Activated naive CD4-positive, alpha-beta T cell treated with anti-CD3 and anti-CD28 coated beads for 36 hours (primary cell): ENCODE results near the gene RPS19BP1. TPM values are rescaled to one million over a fixed set of nuclear protein-coding genes. Genes with fewer than 3 reads are reported as not detected.

Experiments used
- CTCF ChIA-PET: fragments of 350-600 bp; sonication (Branson Sonifier 250); formaldehyde crosslinking; loops from one replicate; lab custom pipeline; 2021; ENCODE audit warnings: antibody characterized with exemption; lab: Charles Lee
- DNase-seq: peaks from one replicate; pipeline ENCODE4 v3.0.0-alpha.2; 2020
- H3K27ac Mint-ChIP-seq: one replicate; pipeline ENCODE4 v1.8.0; 2021; ENCODE audit warnings: mild to moderate bottlenecking, mixed read lengths
- H3K27me3 Mint-ChIP-seq: one replicate; pipeline ENCODE4 v1.8.0; 2021; ENCODE audit warnings: low read depth, mixed read lengths
- H3K36me3 Mint-ChIP-seq: one replicate; pipeline ENCODE4 v1.8.0; 2021; ENCODE audit warnings: low read depth, mixed read lengths
- H3K4me1 Mint-ChIP-seq: one replicate; pipeline ENCODE4 v1.8.0; 2021; ENCODE audit warnings: low read depth, mixed read lengths
- H3K4me3 Mint-ChIP-seq: one replicate; pipeline ENCODE4 v1.8.0; 2021; ENCODE audit warnings: mild to moderate bottlenecking, moderate library complexity, mixed read lengths
- H3K9me3 Mint-ChIP-seq: one replicate; pipeline ENCODE4 v1.8.0; 2021; ENCODE audit warnings: mixed read lengths
- intact Hi-C: fragments of 100-400 bp; cut with micrococcal nuclease; formaldehyde crosslinking; loops from one replicate; pipeline ENCODE4 v1.15.1; 2023
- total RNA-seq, 2 experiments: library from RNA; stranded (reverse); gene quantifications; one replicate each; pipeline ENCODE4 v1.2.3, GENCODE V29; 2021

The RPS19BP1 gene
- total RNA-seq, 2 experiments from 2014 or later = 52.0 to 56.2 TPM

DNA sequence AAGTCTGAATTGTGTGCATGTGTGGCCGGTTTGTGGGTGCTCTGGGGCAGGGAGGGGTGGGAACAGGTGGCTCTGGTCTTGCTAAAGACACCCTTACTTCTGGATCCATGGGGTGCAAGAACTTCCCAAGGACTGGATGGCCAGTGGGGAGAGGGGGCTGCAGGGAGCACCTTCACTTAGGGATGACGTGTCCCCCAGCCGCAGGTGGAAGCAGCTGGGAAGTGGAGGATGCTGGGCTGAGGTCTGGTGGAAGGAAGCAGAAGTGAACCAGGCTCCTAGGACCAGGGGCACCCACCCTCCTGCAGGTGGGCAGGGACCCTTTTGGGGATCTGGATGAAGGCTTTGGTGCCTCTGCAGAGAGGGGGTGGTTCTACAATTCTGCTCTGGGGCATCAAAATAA is 40.4 kb downstream of the RPS19BP1 start:
- DNase-seq = no peak
- Mint-ChIP-seq H3K9me3 (no peaks in the 10 kb centered on the region), H3K4me1 (peaks cover 8% of the 10 kb centered on the region), H3K27me3 (no peaks in the 10 kb centered on the region), H3K36me3 (no peaks in the 10 kb centered on the region), H3K27ac (no peak overlapping the region), H3K4me3 (no peak overlapping the region)
- intact Hi-C loops = loop anchor here (5.0 kb wide), 1 partner anchor 80 kb away; no protein-coding TSS in a partner anchor
- CTCF ChIA-PET = interaction anchor here (0.7 to 10.8 kb wide), 5 partner anchors 8 to 216 kb away, joined by 3 to 208 read pairs (median 5); partner anchors contain the start of gene RPS19BP1

DNA sequence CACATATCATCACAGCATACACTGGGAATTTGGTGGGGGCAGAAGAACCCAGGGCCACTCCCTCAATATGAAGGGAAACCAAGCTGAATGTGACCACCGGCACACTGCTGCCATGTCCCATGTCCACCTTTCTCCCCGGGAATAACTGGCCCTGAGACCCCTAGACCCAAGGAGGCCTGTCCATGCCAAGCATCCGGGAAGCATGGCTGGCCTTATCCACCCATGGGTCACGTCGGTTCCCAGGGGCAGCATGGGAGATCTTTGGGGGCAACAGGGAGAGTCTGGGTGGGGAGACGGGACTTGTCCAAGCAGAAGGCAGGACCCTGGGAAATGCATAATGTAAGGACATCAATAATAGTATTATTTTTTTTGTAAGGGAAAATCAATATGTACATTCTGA is 40.9 kb downstream of the RPS19BP1 start:
- Mint-ChIP-seq H3K27me3 (no peaks in the 10 kb centered on the region), H3K4me3 (no peak overlapping the region), H3K27ac (no peak overlapping the region), H3K9me3 (no peaks in the 10 kb centered on the region), H3K36me3 (no peaks in the 10 kb centered on the region), H3K4me1 (peaks cover 8% of the 10 kb centered on the region)
- no peak for DNase-seq
- intact Hi-C loops = loop anchor here (5.0 kb wide), 1 partner anchor 79 kb away; no protein-coding TSS in a partner anchor
- CTCF ChIA-PET = interaction anchor here (1.1 to 10.8 kb wide), 3 partner anchors 36 to 216 kb away, joined by 3 to 208 read pairs (median 5); partner anchors contain the start of genes RPS19BP1 and TAB1

DNA sequence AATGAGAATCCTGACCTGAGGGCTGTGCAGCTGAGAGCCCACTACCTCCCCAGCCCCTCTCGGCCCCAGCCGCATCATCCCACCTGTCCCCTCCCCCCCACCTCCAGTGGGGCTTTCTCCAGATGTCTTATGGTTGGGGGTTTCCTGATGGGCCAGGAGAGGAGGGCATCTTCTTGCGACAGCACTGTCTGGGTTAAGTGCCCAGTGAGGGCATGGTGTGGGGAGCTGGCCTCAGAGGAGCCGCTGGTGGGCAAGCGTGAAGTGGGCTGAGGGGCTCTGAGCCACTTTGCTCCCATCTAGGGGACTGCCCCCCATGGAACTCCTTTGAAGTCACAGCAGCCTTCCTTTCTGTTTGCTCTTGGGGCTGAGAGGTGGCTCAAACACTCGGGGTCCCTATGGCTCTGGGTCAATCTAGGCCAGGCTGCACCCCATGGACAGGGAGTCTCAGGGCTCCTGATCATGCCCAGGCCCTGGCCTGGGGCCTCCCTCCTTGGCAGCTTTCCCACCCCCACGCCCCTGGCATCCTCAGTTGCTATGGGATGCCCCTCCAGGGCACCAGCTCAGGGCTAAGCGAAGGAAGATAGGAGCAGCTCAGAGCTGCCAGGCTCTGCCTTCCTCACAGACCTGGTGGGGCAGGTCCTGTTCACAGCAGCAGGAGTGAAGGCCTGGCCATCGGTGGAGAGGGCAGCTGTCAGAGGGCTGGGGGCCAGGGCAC is 41.4 kb downstream of the RPS19BP1 start:
- no peaks in the 10 kb centered on the region for H3K27me3 Mint-ChIP-seq
- H3K36me3 Mint-ChIP-seq = no peaks in the 10 kb centered on the region
- H3K9me3 Mint-ChIP-seq = no peaks in the 10 kb centered on the region
- H3K27ac Mint-ChIP-seq = no peak overlapping the region
- intact Hi-C loops = loop anchor here (5.0 kb wide), 1 partner anchor 79 kb away; no protein-coding TSS in a partner anchor
- peaks cover 5% of the 10 kb centered on the region for H3K4me1 Mint-ChIP-seq
- CTCF ChIA-PET = interaction anchor here (0.9 to 10.8 kb wide), 5 partner anchors 36 to 217 kb away, joined by 3 to 208 read pairs (median 5); partner anchors contain the start of genes RPS19BP1 and TAB1
- no peak overlapping the region for H3K4me3 Mint-ChIP-seq
- DNase-seq = no peak

DNA sequence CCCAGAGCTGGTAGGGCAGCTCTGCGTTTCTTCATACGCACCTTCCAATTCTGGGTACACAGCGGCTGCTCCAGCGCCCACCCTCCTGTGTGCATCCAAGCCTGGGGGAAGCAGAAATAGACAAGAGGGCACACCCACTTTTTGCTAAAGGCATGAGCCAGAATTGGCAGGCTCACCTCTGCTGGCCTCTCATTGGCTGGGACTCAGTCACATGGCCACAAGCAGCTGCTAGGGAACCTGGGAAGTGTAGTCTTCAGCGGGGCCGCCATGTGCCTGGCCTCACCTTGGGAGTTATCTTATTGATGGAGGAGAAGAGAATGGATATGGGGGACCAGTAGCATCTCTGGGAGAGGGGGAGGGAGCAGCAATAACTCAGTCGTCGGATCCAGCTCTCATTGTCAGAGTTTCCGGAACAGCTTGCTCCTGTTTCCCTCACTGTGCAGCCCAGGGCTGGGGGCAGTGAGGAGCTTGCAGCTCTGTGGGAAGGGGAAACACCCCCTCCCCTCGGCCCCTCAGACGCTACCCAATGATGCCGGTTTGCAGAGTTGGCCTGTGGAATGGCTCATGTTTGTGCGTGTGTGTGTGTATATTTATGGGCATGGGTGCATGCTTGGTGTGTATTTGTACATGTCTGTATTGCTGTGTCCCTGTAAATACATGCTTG is 42.3 kb downstream of the RPS19BP1 start:
- CTCF ChIA-PET = interaction anchor here (0.9 to 10.8 kb wide), 5 partner anchors 27 to 90 kb away, joined by 3 to 208 read pairs (median 5); partner anchors contain the start of genes RPS19BP1 and TAB1
- Mint-ChIP-seq H3K4me1 (peaks cover 5% of the 10 kb centered on the region), H3K9me3 (no peaks in the 10 kb centered on the region), H3K27ac (no peak overlapping the region), H3K27me3 (no peaks in the 10 kb centered on the region), H3K4me3 (no peak overlapping the region), H3K36me3 (no peaks in the 10 kb centered on the region)
- peak; percentile 85 for DNase-seq
- intact Hi-C loops = loop anchor here (5.0 kb wide), 1 partner anchor 78 kb away; no protein-coding TSS in a partner anchor

DNA sequence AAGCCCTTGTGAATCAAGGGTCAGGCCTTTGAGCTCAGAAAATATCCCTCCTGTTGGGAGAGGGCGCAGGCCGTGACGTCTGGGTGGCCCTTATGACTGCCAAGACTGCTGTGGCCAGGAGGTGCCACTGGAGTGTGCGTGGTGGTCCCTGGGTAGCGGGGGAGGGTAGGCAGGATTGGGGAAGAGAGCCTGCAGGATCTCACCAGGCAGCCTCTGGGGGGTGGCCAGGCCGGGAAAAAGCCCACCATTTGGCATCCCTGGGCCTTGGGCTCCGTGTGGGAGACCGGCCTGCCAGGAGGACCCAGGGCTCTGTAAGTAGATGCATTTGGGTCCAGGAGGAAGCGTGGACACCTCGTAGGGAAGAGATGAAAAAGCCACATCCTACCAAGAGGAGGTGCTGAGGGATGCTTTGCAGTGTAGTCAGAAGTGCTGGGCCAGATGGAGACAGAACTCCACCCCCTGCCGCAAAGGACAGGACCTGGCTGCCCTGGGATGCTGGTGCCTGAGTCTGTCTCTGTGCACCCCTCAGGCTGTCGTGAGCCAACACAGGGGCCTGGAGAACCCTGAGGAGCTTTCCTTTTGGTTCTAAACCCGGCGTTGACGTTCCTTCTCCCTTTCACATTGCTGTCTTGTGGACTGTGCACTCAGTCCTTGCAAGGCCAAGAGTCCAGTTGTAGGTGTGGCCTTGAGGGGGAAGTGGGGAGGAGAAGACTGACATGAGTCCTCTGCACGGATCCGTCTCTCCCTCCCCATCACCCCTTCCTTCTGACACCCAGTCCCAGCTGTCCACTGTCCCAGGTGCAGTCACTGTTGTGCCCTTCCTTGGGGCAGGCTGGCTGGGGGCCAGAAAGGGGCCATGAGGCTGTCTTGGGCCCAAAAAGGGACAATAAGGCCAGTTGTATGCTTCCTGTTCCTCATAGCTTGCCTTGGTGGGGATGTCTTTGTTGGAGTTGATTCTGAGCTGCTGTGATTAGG is 43.2 kb downstream of the RPS19BP1 start:
- no peak overlapping the region for H3K27ac Mint-ChIP-seq
- peaks cover 5% of the 10 kb centered on the region for H3K4me1 Mint-ChIP-seq
- intact Hi-C loops = loop anchor here (5.0 kb wide), 1 partner anchor 77 kb away; no protein-coding TSS in a partner anchor
- H3K9me3 Mint-ChIP-seq = no peaks in the 10 kb centered on the region
- no peak for DNase-seq
- CTCF ChIA-PET = interaction anchor here (0.9 to 10.8 kb wide), 3 partner anchors 28 to 45 kb away, joined by 3 to 208 read pairs (median 5); partner anchors contain the start of gene RPS19BP1
- no peaks in the 10 kb centered on the region for H3K36me3 Mint-ChIP-seq
- H3K4me3 Mint-ChIP-seq = no peak overlapping the region
- H3K27me3 Mint-ChIP-seq = no peaks in the 10 kb centered on the region

DNA sequence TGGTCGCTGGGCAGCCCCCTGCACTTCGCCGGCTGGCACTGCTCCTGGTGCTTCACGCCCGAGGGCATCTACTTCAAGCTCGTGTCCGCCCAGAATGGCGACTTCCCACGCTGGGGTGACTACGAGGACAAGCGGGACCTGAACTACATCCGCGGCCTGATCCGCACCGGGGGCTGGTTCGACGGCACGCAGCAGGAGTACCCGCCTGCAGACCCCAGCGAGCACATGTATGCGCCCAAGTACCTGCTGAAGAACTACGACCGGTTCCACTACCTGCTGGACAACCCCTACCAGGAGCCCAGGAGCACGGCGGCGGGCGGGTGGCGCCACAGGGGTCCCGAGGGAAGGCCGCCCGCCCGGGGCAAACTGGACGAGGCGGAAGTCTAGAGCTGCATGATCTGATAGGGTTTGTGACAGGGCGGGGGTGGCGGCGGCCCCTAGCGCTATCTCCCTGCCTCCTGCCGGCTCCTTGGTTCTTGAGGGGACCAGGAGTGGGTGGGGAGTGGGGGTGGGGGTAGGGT is 43.9 kb downstream of the RPS19BP1 start:
- CTCF ChIA-PET = no interaction called here

DNA sequence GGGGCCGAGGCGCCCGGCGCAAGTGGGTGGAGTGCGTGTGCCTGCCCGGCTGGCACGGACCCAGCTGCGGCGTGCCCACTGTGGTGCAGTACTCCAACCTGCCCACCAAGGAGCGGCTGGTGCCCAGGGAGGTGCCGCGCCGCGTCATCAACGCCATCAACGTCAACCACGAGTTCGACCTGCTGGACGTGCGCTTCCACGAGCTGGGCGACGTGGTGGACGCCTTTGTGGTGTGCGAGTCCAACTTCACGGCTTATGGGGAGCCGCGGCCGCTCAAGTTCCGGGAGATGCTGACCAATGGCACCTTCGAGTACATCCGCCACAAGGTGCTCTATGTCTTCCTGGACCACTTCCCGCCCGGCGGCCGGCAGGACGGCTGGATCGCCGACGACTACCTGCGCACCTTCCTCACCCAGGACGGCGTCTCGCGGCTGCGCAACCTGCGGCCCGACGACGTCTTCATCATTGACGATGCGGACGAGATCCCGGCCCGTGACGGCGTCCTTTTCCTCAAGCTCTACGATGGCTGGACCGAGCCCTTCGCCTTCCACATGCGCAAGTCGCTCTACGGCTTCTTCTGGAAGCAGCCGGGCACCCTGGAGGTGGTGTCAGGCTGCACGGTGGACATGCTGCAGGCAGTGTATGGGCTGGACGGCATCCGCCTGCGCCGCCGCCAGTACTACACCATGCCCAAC is 44.6 kb downstream of the RPS19BP1 start:
- CTCF ChIA-PET = no interaction called here
- H3K27ac Mint-ChIP-seq = no peak overlapping the region
- intact Hi-C loops = no loop called here
- H3K27me3 Mint-ChIP-seq = no peaks in the 10 kb centered on the region
- no peaks in the 10 kb centered on the region for H3K36me3 Mint-ChIP-seq
- DNase-seq = no peak
- no peaks in the 10 kb centered on the region for H3K9me3 Mint-ChIP-seq
- H3K4me1 Mint-ChIP-seq = peaks cover 5% of the 10 kb centered on the region
- no peak overlapping the region for H3K4me3 Mint-ChIP-seq

More for the DNA sequence above, 43.9 kb downstream of the RPS19BP1 start:
- Mint-ChIP-seq H3K27ac (no peak overlapping the region), H3K4me3 (no peak overlapping the region), H3K36me3 (no peaks in the 10 kb centered on the region), H3K9me3 (no peaks in the 10 kb centered on the region), H3K27me3 (no peaks in the 10 kb centered on the region), H3K4me1 (peaks cover 5% of the 10 kb centered on the region)
- no peak for DNase-seq
- intact Hi-C loops = no loop called here

DNA sequence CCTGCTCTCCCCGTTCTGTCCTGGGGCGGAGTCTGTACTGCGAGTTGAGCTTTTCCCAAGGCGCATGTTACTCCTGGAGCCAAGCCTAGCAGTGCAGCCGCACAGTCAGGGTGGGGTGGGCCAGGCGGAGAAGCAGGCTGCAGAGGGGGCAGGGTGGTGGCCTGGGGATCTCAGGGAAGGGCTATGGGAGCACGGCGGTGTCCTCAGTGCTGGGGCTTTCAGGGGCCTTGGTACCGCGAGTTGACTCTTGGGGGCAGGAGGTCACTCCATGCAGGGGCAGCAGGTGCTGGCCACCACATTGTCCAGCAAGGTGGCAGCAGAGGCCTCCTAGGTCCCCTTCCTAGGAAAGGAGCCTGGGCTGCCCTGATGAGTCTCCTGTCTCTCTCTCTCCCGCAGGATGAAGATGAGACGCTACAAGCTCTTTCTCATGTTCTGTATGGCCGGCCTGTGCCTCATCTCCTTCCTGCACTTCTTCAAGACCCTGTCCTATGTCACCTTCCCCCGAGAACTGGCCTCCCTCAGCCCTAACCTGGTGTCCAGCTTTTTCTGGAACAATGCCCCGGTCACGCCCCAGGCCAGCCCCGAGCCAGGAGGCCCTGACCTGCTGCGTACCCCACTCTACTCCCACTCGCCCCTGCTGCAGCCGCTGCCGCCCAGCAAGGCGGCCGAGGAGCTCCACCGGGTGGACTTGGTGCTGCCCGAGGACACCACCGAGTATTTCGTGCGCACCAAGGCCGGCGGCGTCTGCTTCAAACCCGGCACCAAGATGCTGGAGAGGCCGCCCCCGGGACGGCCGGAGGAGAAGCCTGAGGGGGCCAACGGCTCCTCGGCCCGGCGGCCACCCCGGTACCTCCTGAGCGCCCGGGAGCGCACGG is 45.4 kb downstream of the RPS19BP1 start:
- no peak overlapping the region for H3K4me3 Mint-ChIP-seq
- H3K36me3 Mint-ChIP-seq = no peaks in the 10 kb centered on the region
- H3K9me3 Mint-ChIP-seq = no peaks in the 10 kb centered on the region
- no peak for DNase-seq
- no peaks in the 10 kb centered on the region for H3K27me3 Mint-ChIP-seq
- intact Hi-C loops = no loop called here
- CTCF ChIA-PET = no interaction called here
- peaks cover 5% of the 10 kb centered on the region for H3K4me1 Mint-ChIP-seq
- H3K27ac Mint-ChIP-seq = no peak overlapping the region

DNA sequence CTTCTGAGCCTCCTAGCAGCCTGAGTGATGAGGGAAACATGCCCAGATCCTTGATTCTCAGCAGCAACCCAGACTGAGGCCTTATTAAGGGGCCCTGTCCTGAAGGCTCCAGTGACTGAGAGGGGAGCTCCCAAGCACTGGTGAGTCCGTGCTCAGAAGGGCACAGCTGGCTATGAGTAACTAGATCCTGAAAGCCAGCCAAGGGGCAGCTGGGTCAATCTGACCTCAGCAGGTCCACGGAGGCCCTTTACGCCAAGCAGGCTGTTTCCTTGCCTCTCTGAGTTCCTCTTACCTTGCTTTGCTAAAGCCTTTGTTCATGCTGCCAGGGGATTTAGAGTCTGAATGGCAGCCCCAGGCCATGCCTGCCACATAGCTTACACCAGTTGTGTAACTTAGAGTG is 49.8 kb downstream of the RPS19BP1 start:
- CTCF ChIA-PET = interaction anchor here (2.2 kb wide), 1 partner anchor 14 kb away, joined by 10 read pairs; no protein-coding TSS in a partner anchor
- DNase-seq = no peak
- Mint-ChIP-seq H3K4me1 (no peaks in the 10 kb centered on the region), H3K27me3 (no peaks in the 10 kb centered on the region), H3K4me3 (no peak overlapping the region), H3K36me3 (no peaks in the 10 kb centered on the region), H3K27ac (no peak overlapping the region), H3K9me3 (no peaks in the 10 kb centered on the region)
- intact Hi-C loops = no loop called here

DNA sequence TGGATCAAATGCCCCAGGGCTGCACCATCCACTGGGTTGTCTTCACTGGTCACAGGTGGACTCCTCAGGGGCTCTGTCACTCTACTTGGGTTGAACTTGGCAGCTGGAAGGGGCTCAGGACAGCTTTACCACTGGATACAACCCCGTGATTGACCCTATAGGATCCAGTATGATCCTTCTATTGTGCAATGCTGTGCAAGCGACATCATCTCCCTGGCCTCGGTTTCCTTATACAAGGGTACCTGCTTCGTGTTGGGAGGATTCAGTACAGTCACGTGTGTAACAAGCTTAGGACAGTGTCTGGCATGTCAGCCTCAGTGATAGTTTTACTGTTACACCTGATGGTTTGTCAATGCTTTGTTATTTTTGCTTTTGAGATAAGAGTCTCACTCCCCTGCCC is 51.0 kb downstream of the RPS19BP1 start:
- no peaks in the 10 kb centered on the region for H3K27me3 Mint-ChIP-seq
- H3K36me3 Mint-ChIP-seq = no peaks in the 10 kb centered on the region
- H3K9me3 Mint-ChIP-seq = no peaks in the 10 kb centered on the region
- no peak for DNase-seq
- no peaks in the 10 kb centered on the region for H3K4me1 Mint-ChIP-seq
- H3K4me3 Mint-ChIP-seq = no peak overlapping the region
- CTCF ChIA-PET = interaction anchor here (2.2 kb wide), 1 partner anchor 15 kb away, joined by 10 read pairs; no protein-coding TSS in a partner anchor
- no peak overlapping the region for H3K27ac Mint-ChIP-seq
- intact Hi-C loops = no loop called here
